ENCODE results near the gene TP53I13.
A peak's percentile ranks its signal among the peaks of the same experiment; 100 is the strongest.

Gene TP53I13

GRCh38 chr17:29577385-29578211 is 9.1 kb downstream of the TP53I13 start:
- DNase-seq (ENCODE audit: low read depth, low spot score) = no peak
- H3K4me3 ChIP-seq (ENCODE audit: low read length) = no peak overlapping the region

GRCh38 chr17:29578626-29579485 is 10.4 kb downstream of the TP53I13 start:
- H3K4me3 ChIP-seq (ENCODE audit: low read length) = no peak overlapping the region
- no peak for DNase-seq (ENCODE audit: low read depth, low spot score)

- H3K4me3 ChIP-seq (ENCODE audit: low read length) = no peak overlapping the region
- peak; percentile 81 for DNase-seq (ENCODE audit: low read depth, low spot score)
These were observed 11.6 kb downstream of the TP53I13 start for GRCh38 chr17:29579866-29580771.

- DNase-seq (ENCODE audit: low read depth, low spot score) = no peak
- H3K4me3 ChIP-seq (ENCODE audit: low read length) = no peak overlapping the region
These were observed 13.2 kb downstream of the TP53I13 start for GRCh38 chr17:29581583-29582253.

GRCh38 chr17:29582254-29582765 is 13.8 kb downstream of the TP53I13 start:
- DNase-seq (ENCODE audit: low read depth, low spot score) = no peak
- no peak overlapping the region for H3K4me3 ChIP-seq (ENCODE audit: low read length)

GRCh38 chr17:29582772-29583171 is 14.3 kb downstream of the TP53I13 start:
- DNase-seq (ENCODE audit: low read depth, low spot score) = no peak

GRCh38 chr17:29583324-29584248 is 15.1 kb downstream of the TP53I13 start:
- DNase-seq (ENCODE audit: low read depth, low spot score) = no peak
- no peak overlapping the region for H3K4me3 ChIP-seq (ENCODE audit: low read length)

More at GRCh38 chr17:29582772-29583171, 14.3 kb downstream of the TP53I13 start:
- H3K4me3 ChIP-seq (ENCODE audit: low read length) = no peak overlapping the region

GRCh38 chr17:29584452-29585079 is 16.1 kb downstream of the TP53I13 start:
- no peak for DNase-seq (ENCODE audit: low read depth, low spot score)
- H3K4me3 ChIP-seq (ENCODE audit: low read length) = no peak overlapping the region

GRCh38 chr17:29585080-29585751 is 16.7 kb downstream of the TP53I13 start:
- H3K4me3 ChIP-seq (ENCODE audit: low read length) = no peak overlapping the region
- no peak for DNase-seq (ENCODE audit: low read depth, low spot score)

- DNase-seq (ENCODE audit: low read depth, low spot score) = no peak
- no peak overlapping the region for H3K4me3 ChIP-seq (ENCODE audit: low read length)
These were observed 18.4 kb downstream of the TP53I13 start for GRCh38 chr17:29586676-29587469.

GRCh38 chr17:29587591-29587990 is 19.1 kb downstream of the TP53I13 start:
- no peak for DNase-seq (ENCODE audit: low read depth, low spot score)
- peak overlapping the region; percentile 83 for H3K4me3 ChIP-seq (ENCODE audit: low read length)

- no peak for DNase-seq (ENCODE audit: low read depth, low spot score)
- H3K4me3 ChIP-seq (ENCODE audit: low read length) = peak overlapping the region; percentile 83
These were observed 19.6 kb downstream of the TP53I13 start for GRCh38 chr17:29588017-29588561.

GRCh38 chr17:29588562-29589411 is 20.3 kb downstream of the TP53I13 start:
- DNase-seq (ENCODE audit: low read depth, low spot score) = no peak
- peak overlapping the region; percentile 83 for H3K4me3 ChIP-seq (ENCODE audit: low read length)

GRCh38 chr17:29589524-29590410 is 21.3 kb downstream of the TP53I13 start, which contains the start of gene GIT1:
Gene GIT1 (minus strand): TSS chr17:29589648. CDS start chr17:29589378, 270 bp downstream.
- H3K4me3 ChIP-seq (ENCODE audit: low read length) = peak within 1 kb of the TSS; percentile 87
- peak; percentile 64 for DNase-seq (ENCODE audit: low read depth, low spot score)
